GM12878 (cell line): ENCODE measurements around the gene TRIM9. TPM values are rescaled to one million over a fixed set of nuclear protein-coding genes. Genes with fewer than 3 reads are reported as not detected.

Experiments
- ATAC-seq: fragments of 200-7000 bp; cut with Tn5 transposase; 3 replicates; pipeline ENCODE4 v1.9.1; 2020; ENCODE audit warnings: mild to moderate bottlenecking, moderate library complexity
- BruUV-seq: library from RNA; stranded (reverse); fragments of 400-500 nt; replicated peaks from 2 replicates; lab custom pipeline; 2021; lab: Mats Ljungman, UMichigan
- CTCF ChIA-PET: fragments of 300-600 bp; sonication (Branson Sonifier 250); formaldehyde crosslinking; extraction: SDS; loops from one replicate; lab custom pipeline; 2021; ENCODE audit warnings: inconsistent platforms; lab: Yijun Ruan, JAX
- POLR2A ChIA-PET: fragments of 350-600 bp; formaldehyde crosslinking; extraction: SDS; loops from one replicate; lab custom pipeline; 2021; ENCODE audit warnings: inconsistent platforms; lab: Charles Lee
- RAD21 ChIA-PET: fragments of 300-600 bp; sonication (Branson Sonifier 250); formaldehyde crosslinking; loops from one replicate; lab custom pipeline; 2023; ENCODE audit warnings: antibody characterized with exemption; ENCODE audit not compliant: unreplicated experiment; lab: Charles Lee
- SMC1A ChIA-PET: fragments of 300-600 bp; sonication (Branson Sonifier 250); formaldehyde crosslinking; loops from one replicate; lab custom pipeline; 2023; ENCODE audit not compliant: unreplicated experiment, uncharacterized antibody; lab: Charles Lee
- DNase-seq: peaks from one replicate; pipeline ENCODE4 v3.0.0-alpha.2; 2011; ENCODE audit warnings: low read depth, low spot score
- FAIRE-seq: peaks from 3 replicates; lab custom pipeline; 2011; peaks lifted over from hg19 to GRCh38; lab: Jason Lieb, UNC
- H2AFZ ChIP-seq: 2 replicates; pipeline ENCODE4 v1.6.0; 2011; ENCODE audit warnings: low read depth, low read length, control low read depth; ENCODE audit not compliant: control insufficient read depth
- H3K27ac ChIP-seq: 2 replicates; pipeline ENCODE4 v1.5.1; 2011; ENCODE audit warnings: control low read depth; ENCODE audit not compliant: control insufficient read depth, insufficient read depth
- H3K27me3 ChIP-seq, 2 experiments: replicated peaks in 1 of 2; 2 replicates each; pipeline versions ENCODE4 v1.6.0 to v1.6.1; 2011; ENCODE audit warnings: low read length in 1 of 2; ENCODE audit not compliant: control insufficient read depth in 2 of 2, insufficient read depth in 2 of 2
- H3K36me3 ChIP-seq, 2 experiments: 2 replicates each; pipeline ENCODE4 v1.5.1; 2011; ENCODE audit warnings: low read length in 1 of 2; ENCODE audit not compliant: control insufficient read depth in 2 of 2, insufficient read depth in 2 of 2
- H3K4me1 ChIP-seq: 2 replicates; pipeline ENCODE4 v1.6.1; 2011; ENCODE audit warnings: mild to moderate bottlenecking, low read length, moderate library complexity, mixed read lengths; ENCODE audit not compliant: control insufficient read depth, insufficient read depth
- H3K4me2 ChIP-seq: 2 replicates; pipeline ENCODE4 v1.6.0; 2011; ENCODE audit warnings: control low read depth; ENCODE audit not compliant: control insufficient read depth, insufficient read depth
- H3K4me3 ChIP-seq: fragments of 200-600 bp; sonication (generic); 2 replicates; pipeline ENCODE4 v1.5.1; 2016
- H3K79me2 ChIP-seq: 2 replicates; pipeline ENCODE4 v1.6.0; 2011; ENCODE audit warnings: low read length; ENCODE audit not compliant: control insufficient read depth, insufficient read depth
- H3K9ac ChIP-seq: 2 replicates; pipeline ENCODE4 v1.8.0; 2011; ENCODE audit warnings: low read length, control low read depth, mixed read lengths; ENCODE audit not compliant: control insufficient read depth, insufficient read depth
- H3K9me3 ChIP-seq: replicated peaks from 3 replicates; pipeline ENCODE4 v1.5.1; 2011; ENCODE audit warnings: mild to moderate bottlenecking, low read length; ENCODE audit not compliant: control insufficient read depth, insufficient read depth
- H4K20me1 ChIP-seq: 2 replicates; pipeline ENCODE4 v1.6.0; 2011; ENCODE audit not compliant: control insufficient read depth, insufficient read depth
- ATF2 ChIP-seq: IDR thresholded peaks from 2 replicates; pipeline ENCODE4 v1.6.1; 2012; ENCODE audit warnings: low read length, inconsistent platforms
- EZH2 ChIP-seq: IDR thresholded peaks from 2 replicates; pipeline ENCODE4 v1.6.1; 2012; ENCODE audit warnings: low read depth, mild to moderate bottlenecking, control low read depth, inconsistent platforms, low read length, borderline replicate concordance; ENCODE audit not compliant: control insufficient read depth
- HDGF ChIP-seq: fragments of 450-650 bp; IDR thresholded peaks from 2 replicates; pipeline ENCODE4 v1.6.1; 2016; ENCODE audit warnings: antibody characterized with exemption
- PAX5 ChIP-seq: IDR thresholded peaks from 2 replicates; pipeline ENCODE4 v1.6.1; 2011; ENCODE audit warnings: low read depth, low read length, borderline replicate concordance
- POLR2A ChIP-seq: IDR thresholded peaks from 2 replicates; pipeline ENCODE4 v1.6.1; 2011; ENCODE audit warnings: low read depth, mild to moderate bottlenecking, low read length
- RAD21 ChIP-seq: IDR thresholded peaks from 2 replicates; pipeline ENCODE4 v1.6.1; 2011; ENCODE audit warnings: mild to moderate bottlenecking, low read depth, low read length, moderate library complexity; ENCODE audit not compliant: insufficient read depth
- RFX5 ChIP-seq: IDR thresholded peaks from 2 replicates; pipeline ENCODE4 v1.6.1; 2011; ENCODE audit warnings: low read depth, low read length, improper control_type of control experiment
- TCF7 ChIP-seq: IDR thresholded peaks from 2 replicates; pipeline ENCODE4 v1.6.1; 2014; ENCODE audit warnings: antibody characterized with exemption, borderline replicate concordance
- YY1 ChIP-seq: IDR thresholded peaks from 2 replicates; pipeline ENCODE4 v1.6.1; 2011; ENCODE audit warnings: low read depth, mild to moderate bottlenecking, low read length
- ZBED1 ChIP-seq: IDR thresholded peaks from 2 replicates; pipeline ENCODE4 v1.6.1; 2016; ENCODE audit warnings: borderline replicate concordance
- ZNF217 ChIP-seq: fragments of 450-650 bp; IDR thresholded peaks from 2 replicates; pipeline ENCODE4 v1.6.1; 2017; ENCODE audit warnings: antibody characterized with exemption, mild to moderate bottlenecking
- WGBS: methylation state at CpG from one replicate; pipeline ENCODE4 v1.1.6; 2016; ENCODE audit warnings: low lambda C conversion rate; ENCODE audit not compliant: insufficient replicate concordance, insufficient coverage; ENCODE audit errors: missing lambda C conversion rate; 5-methylcytosine and 5-hydroxymethylcytosine counted together
- in situ Hi-C: fragments of 300-500 bp; cut with MboI; formaldehyde crosslinking; loops from 9 replicates; pipeline ENCODE4 v1.14.3; 2018; ENCODE audit warnings: mixed read lengths
- intact Hi-C: fragments of 100-400 bp; cut with micrococcal nuclease; formaldehyde crosslinking; loops from one replicate; pipeline ENCODE4 v1.14.2; 2022; ENCODE audit not compliant: unreplicated experiment
- polyA plus RNA-seq, 11 experiments: library from polyadenylated mRNA; depleted of rRNA in 4 of 11; unstranded in 6 of 11; stranded (reverse) in 5 of 11; fragments of >200 nt; fragmentation: Nextera tagmentation in 4 of 11; fragmentation: Illumina TruSeq in 1 of 11; extraction: Ambion mirVana in 4 of 11; extraction: Trizol in 1 of 11; gene quantifications; 1 replicate in 1 of 11; 2 replicates in 10 of 11; pipeline versions ENCODE4 v1.2.1 to v1.2.3, GENCODE V29; 2011 to 2016; ENCODE audit warnings: inconsistent platforms in 2 of 11, missing spikeins in 2 of 11, low read depth in 1 of 11
- total RNA-seq, 4 experiments: library from RNA; depleted of rRNA in 3 of 4; stranded (reverse); fragments of >200 nt in 3 of 4; fragmentation: Illumina TruSeq in 1 of 4; extraction: Trizol in 1 of 4; gene quantifications; 2 replicates each; pipeline versions ENCODE4 v1.2.1 to v1.2.3, GENCODE V29; 2013 to 2021
- TF ChIP-seq, protein P1 (sequence below): fragments of 450-650 bp; IDR thresholded peaks from 2 replicates; pipeline ENCODE4 v1.6.1; 2016; ENCODE audit warnings: mild to moderate bottlenecking
- TF ChIP-seq, protein P2 (sequence below): fragments of 450-650 bp; IDR thresholded peaks from 2 replicates; pipeline ENCODE4 v1.6.1; 2016; ENCODE audit warnings: mild to moderate bottlenecking

Gene TRIM9
- total and polyA plus RNA-seq, 10 of the 15 experiments (the other 5 are each of a cell fraction or from before 2014, with no cell fraction given), result 0.04 to 0.18 (median 0.11) TPM; not detected in 2

GRCh38 chr14:50947446-50947845 lies 147.5 kb downstream of the TRIM9 start:
- H3K4me3 ChIP-seq, result no peak overlapping the region
- SMC1A ChIA-PET, result no interaction called here
- H4K20me1 ChIP-seq, result no peaks in the 10 kb centered on the region
- RAD21 ChIA-PET, result no interaction called here
- 71% methylated on average over 4 of the region's 4 CpGs for WGBS
- in situ Hi-C loops (no loop called here), intact Hi-C loops (no loop called here)
- FAIRE-seq (no peak), ATAC-seq (no peak), DNase-seq (no peak)
- CTCF ChIA-PET, result no interaction called here
- no peak overlapping the region for H2AFZ ChIP-seq
- no peaks in the 10 kb centered on the region for H3K79me2 ChIP-seq
- no peak overlapping the region for H3K27ac ChIP-seq
- peaks cover 8% of the 10 kb centered on the region for H3K4me1 ChIP-seq
- peaks cover 6 to 14% of the 10 kb centered on the region in 2 experiments for H3K27me3 ChIP-seq
- no peak overlapping the region for H3K9ac ChIP-seq
- no peak overlapping the region for H3K4me2 ChIP-seq
- POLR2A ChIA-PET, result no interaction called here
- no TSS peak for BruUV-seq
- no peaks in the 10 kb centered on the region for H3K36me3 ChIP-seq
- H3K9me3 ChIP-seq, result no peaks in the 10 kb centered on the region; the same call in 2 of the 3 replicates
- TF ChIP-seq, protein P1, sequence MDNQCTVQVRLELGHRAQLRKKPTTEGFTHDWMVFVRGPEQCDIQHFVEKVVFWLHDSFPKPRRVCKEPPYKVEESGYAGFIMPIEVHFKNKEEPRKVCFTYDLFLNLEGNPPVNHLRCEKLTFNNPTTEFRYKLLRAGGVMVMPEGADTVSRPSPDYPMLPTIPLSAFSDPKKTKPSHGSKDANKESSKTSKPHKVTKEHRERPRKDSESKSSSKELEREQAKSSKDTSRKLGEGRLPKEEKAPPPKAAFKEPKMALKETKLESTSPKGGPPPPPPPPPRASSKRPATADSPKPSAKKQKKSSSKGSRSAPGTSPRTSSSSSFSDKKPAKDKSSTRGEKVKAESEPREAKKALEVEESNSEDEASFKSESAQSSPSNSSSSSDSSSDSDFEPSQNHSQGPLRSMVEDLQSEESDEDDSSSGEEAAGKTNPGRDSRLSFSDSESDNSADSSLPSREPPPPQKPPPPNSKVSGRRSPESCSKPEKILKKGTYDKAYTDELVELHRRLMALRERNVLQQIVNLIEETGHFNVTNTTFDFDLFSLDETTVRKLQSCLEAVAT, result no peak
- TF ChIP-seq EZH2 (no peak), ZNF217 (no peak), TCF7 (no peak), HDGF (no peak), RFX5 (no peak), RAD21 (no peak), YY1 (no peak), ZBED1 (no peak), ATF2 (no peak), POLR2A (no peak), PAX5 (no peak)
- TF ChIP-seq, protein P2, sequence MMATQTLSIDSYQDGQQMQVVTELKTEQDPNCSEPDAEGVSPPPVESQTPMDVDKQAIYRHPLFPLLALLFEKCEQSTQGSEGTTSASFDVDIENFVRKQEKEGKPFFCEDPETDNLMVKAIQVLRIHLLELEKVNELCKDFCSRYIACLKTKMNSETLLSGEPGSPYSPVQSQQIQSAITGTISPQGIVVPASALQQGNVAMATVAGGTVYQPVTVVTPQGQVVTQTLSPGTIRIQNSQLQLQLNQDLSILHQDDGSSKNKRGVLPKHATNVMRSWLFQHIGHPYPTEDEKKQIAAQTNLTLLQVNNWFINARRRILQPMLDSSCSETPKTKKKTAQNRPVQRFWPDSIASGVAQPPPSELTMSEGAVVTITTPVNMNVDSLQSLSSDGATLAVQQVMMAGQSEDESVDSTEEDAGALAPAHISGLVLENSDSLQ, result no peak
